RWPE1 (cell line): ENCODE results near the gene FAM200A.

Experiments used
- CTCF ChIA-PET: fragments of 350-600 bp; sonication (Branson Sonifier 250); formaldehyde crosslinking; extraction: SDS; loops from one replicate; lab custom pipeline; 2021; lab: Yijun Ruan, JAX
- POLR2A ChIA-PET: fragments of 400-600 bp; formaldehyde crosslinking; extraction: SDS; loops from one replicate; lab custom pipeline; 2020; ENCODE audit warnings: antibody characterized with exemption; ENCODE audit not compliant: low non-redundant PET; lab: Yijun Ruan, JAX
- DNase-seq: peaks from one replicate; pipeline ENCODE4 v3.0.0; 2012; ENCODE audit warnings: low spot score
- H3K27ac ChIP-seq: fragments of 450-650 bp; 2 replicates; pipeline ENCODE4 v1.5.1; 2017
- CTCF ChIP-seq: fragments of 450-650 bp; conservative IDR thresholded peaks from 2 replicates; pipeline ENCODE4 v1.5.1; 2017; ENCODE audit warnings: low read depth, mild to moderate bottlenecking

The FAM200A gene

GRCh38 chr7:99499721-99500636 lies 51.9 kb downstream of the FAM200A start, which contains the start of gene ZNF394:
ZNF394 (minus strand) TSS chr7:99500281; CDS start chr7:99500093, 188 bp downstream.
- DNase-seq = peak; percentile 91
- peak within 1 kb of the TSS; percentile 92 for H3K27ac ChIP-seq
- POLR2A ChIA-PET = interaction anchor here (0.8 to 0.9 kb wide), 2 partner anchors 58 to 117 kb away, joined by 3 to 4 read pairs; partner anchors contain the start of genes ZNF655 and ZSCAN25
- CTCF ChIA-PET = interaction anchor here (0.6 to 1.2 kb wide), 3 partner anchors 13 to 552 kb away, joined by 3 to 5 read pairs (median 4); no protein-coding TSS in a partner anchor
- TF ChIP-seq CTCF = no peak

GRCh38 chr7:99499371-99499720 lies 52.6 kb downstream of the FAM200A start:
- POLR2A ChIA-PET = no interaction called here
- CTCF ChIA-PET = interaction anchor here (0.6 kb wide), 1 partner anchor 39 kb away, joined by 3 read pairs; no protein-coding TSS in a partner anchor
- H3K27ac ChIP-seq = peak overlapping the region; percentile 92
- TF ChIP-seq CTCF = no peak
- DNase-seq = no peak

- no peak for DNase-seq
- peak overlapping the region; percentile 92 for H3K27ac ChIP-seq
- ChIA-PET CTCF (no interaction called here), POLR2A (no interaction called here)
- TF ChIP-seq CTCF = no peak
These were observed 53.4 kb downstream of the FAM200A start for GRCh38 chr7:99498546-99498944.

GRCh38 chr7:99497766-99498545 lies 54.0 kb downstream of the FAM200A start:
- ChIA-PET POLR2A (no interaction called here), CTCF (interaction anchor here (0.7 kb wide), 1 partner anchor 48 kb away, joined by 4 read pairs; no protein-coding TSS in a partner anchor)
- H3K27ac ChIP-seq = no peak overlapping the region
- no peak for TF ChIP-seq CTCF
- no peak for DNase-seq
